Epithelial cell of proximal tubule (primary cell): ENCODE data around the gene UBE3D. TPM values are rescaled to one million over a fixed set of nuclear protein-coding genes. Genes with fewer than 3 reads are reported as not detected.
"Not testable (repeated sequence)": the region's sequence is repeated elsewhere in the genome, so short reads cannot be mapped to it uniquely, and the experiment has no call there.

Source experiments
- DNase-seq: peaks from one replicate; pipeline ENCODE4 v3.0.0-alpha.2; 2011; ENCODE audit warnings: low read depth
- H3K4me3 ChIP-seq: 2 replicates; pipeline ENCODE4 v1.5.1; 2011; ENCODE audit warnings: low read depth, mild to moderate bottlenecking, low read length
- total RNA-seq: library from RNA; depleted of rRNA; stranded (reverse); fragments of >200 nt; gene quantifications from 2 replicates; pipeline ENCODE4 v1.2.3, GENCODE V29; 2015
- TF ChIP-seq, protein P1 (sequence below): conservative IDR thresholded peaks from 2 replicates; pipeline ENCODE4 v1.5.1; 2012; ENCODE audit warnings: low read depth, mild to moderate bottlenecking, low read length

The UBE3D gene
- total RNA-seq, 1 donor from 2014 or later = 5.9 TPM

DNA sequence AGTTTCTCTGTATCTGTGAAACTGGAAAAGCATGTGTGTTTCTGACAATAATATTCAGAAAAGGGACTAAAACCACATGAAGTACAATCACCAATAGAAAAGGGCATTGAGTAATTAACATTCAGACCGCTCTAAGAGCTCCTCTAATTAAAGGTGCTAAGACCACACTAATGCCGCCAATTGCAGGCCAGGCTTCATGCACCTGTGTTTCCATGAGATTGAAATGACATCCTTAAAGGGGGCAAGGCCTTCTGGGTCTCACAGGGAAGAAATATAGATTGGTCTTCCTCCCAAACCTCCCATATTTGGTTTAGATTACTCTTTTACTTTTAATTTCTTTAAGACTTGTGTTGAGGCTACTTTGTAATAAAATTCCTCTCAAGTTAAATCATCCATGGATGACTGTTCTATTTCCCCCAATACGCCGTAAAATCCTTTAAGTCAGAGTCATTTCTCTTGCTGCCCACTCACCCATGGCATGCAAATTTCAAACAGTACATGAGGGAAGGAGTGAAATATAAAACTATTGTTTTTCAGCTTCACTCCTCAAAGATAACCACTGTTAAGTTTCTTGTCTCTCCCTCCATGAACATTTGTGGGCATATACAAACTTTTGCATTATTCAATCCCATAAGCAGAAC, 110.6 kb downstream of the UBE3D start:
- H3K4me3 ChIP-seq = no peak overlapping the region
- DNase-seq = peak; percentile 82
- TF ChIP-seq, protein P1, sequence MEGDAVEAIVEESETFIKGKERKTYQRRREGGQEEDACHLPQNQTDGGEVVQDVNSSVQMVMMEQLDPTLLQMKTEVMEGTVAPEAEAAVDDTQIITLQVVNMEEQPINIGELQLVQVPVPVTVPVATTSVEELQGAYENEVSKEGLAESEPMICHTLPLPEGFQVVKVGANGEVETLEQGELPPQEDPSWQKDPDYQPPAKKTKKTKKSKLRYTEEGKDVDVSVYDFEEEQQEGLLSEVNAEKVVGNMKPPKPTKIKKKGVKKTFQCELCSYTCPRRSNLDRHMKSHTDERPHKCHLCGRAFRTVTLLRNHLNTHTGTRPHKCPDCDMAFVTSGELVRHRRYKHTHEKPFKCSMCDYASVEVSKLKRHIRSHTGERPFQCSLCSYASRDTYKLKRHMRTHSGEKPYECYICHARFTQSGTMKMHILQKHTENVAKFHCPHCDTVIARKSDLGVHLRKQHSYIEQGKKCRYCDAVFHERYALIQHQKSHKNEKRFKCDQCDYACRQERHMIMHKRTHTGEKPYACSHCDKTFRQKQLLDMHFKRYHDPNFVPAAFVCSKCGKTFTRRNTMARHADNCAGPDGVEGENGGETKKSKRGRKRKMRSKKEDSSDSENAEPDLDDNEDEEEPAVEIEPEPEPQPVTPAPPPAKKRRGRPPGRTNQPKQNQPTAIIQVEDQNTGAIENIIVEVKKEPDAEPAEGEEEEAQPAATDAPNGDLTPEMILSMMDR = no peak

DNA sequence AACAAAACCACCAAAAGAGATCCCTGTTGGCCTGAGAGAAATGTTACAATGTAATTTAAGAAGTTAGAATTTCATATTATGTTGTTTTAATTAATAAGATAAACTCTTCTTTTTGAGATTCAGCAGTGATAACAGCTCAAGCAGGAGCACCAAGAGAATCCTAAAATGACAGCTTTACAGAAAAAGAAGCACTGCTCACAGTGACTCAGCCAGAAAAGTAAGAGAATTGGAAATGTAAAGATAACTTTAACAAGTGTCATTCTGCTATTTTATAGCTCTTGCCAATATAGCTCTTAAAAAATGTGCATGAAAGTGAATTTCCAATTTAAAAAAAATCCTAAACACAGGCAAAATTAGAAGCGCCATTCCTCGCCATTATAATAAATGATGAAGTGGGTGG, 111.3 kb downstream of the UBE3D start:
- TF ChIP-seq, protein P1 = no peak
- H3K4me3 ChIP-seq = no peak overlapping the region
- DNase-seq = no peak

DNA sequence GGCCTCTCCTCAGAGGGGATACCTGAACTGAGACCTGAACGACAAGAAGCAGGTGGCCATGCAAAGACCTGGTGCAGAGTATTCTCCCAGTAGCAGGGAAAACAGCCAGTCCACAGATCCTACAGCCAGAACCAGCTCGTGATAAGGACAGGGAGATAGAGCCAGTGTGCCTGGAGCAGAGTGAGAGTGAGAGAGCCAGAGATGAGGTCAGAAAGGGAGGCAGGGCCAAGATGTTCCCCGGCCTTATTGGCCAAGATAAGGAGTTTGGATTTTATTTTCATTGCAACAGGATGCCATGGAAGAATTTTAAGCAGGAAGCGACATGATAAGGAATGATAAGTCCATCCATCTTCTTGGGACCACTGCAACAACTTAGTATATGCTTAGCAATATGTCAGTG, 111.8 kb downstream of the UBE3D start:
- no peak for DNase-seq
- H3K4me3 ChIP-seq = no peak overlapping the region
- TF ChIP-seq, protein P1 = no peak

DNA sequence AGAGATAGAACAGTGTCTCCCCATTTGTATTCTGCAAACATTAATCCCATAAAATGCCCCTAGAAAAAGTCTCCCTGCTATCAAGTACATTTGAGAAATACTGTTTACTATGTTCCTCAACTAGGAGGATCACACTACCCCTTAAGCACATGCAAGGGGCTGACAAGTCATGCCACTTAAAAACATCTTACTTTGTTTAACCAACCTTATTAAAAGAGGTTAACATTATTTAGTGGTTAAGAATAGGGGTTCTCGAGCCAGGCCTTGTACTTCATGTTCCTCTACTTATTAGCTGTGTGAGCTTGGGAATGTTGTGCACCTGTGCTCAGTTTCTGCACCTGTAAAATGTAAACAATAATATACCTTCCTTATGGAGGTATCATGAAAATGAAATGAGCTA, 113.7 kb downstream of the UBE3D start:
- H3K4me3 ChIP-seq = no peak overlapping the region
- TF ChIP-seq, protein P1 = no peak
- no peak for DNase-seq

DNA sequence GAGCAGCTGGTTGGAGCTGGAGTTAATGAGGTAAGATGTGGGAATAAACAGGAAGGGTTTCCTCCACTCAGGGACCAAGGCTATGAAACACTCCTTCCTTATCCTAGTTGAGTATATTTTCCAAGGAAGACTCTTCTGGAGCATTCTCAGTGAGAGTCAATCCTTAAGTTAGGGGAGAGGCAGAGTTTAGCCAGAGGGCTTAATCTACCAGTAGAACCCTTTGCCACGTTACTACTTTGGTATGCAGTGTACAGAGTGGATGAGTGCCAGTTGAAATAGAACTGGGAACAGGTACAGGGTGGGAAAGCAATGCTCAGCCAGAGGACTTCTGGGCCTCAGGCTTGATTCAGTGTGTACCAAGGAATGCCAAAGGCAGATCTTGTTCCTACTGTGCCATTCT, 114.3 kb downstream of the UBE3D start:
- no peak overlapping the region for H3K4me3 ChIP-seq
- DNase-seq = peak; percentile 27
- TF ChIP-seq, protein P1 = no peak

DNA sequence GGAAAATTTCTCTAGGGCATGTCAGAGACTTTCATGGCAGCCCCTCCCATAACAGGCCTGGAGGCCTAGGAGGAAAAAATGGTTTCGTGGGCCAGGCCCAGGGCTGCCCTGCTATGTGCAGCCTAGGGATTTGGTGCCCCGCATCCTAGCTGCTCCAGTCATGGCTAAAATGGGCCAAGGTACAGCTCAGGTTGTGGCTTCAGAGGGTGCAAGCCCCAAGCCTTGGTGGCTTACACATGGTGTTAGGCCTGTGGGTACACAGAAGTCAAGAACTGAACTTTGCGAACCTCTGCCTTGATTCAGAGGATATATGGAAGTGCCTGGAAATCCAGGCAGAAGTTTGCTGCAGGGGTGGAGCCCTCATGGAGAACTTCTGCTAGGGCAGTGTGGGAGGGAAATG, 134.7 kb downstream of the UBE3D start:
- not testable (repeated sequence) for H3K4me3 ChIP-seq, DNase-seq

DNA sequence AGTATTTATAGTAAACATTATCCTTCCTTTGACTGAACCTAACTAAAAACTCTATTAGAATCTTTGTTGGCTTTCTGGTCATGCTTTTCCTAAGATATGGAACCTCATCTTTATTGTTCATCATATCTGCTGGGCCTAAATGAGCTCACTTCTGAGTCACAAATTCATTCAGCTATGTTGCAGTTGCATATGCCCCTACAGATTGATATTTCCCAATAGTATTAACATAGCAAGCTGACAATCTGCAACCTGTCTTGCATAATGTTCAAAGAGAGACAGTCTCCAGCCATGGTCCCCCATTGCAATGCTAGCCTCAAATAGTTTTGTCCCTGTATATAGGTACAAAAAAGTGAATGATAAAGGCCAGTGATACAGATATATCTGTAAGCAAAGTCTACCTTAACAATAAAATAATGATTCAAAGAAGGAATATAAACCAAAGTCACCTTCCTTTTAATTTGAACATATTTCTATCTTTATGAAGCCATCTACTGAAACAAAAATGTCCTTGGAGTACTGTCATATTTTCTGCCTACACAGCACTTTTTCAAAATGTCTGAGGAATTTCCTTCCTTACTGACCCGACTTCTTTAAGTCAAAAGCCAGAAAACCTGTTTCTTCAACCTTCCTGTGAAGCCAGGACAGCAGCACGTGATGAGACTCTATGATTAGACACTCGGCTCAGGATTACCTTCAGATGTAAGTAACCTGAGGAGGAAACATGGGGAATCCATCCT, 140.7 kb downstream of the UBE3D start:
- no peak overlapping the region for H3K4me3 ChIP-seq
- DNase-seq = no peak
- TF ChIP-seq, protein P1 = no peak
